GM23338 (cell line): ENCODE measurements around the gene ZNF516. TPM values are rescaled to one million over a fixed set of nuclear protein-coding genes. Genes with fewer than 3 reads are reported as not detected.

ENCODE experiments used
- ATAC-seq: fragments of 200-7000 bp; cut with Tn5 transposase; 3 replicates; pipeline ENCODE4 v1.9.1; 2020
- DNase-seq: peaks from one replicate; pipeline ENCODE4 v3.0.0-alpha.2; 2015; ENCODE audit warnings: low spot score
- H2AFZ ChIP-seq: fragments of 200-600 bp; sonication (generic); 2 replicates; pipeline ENCODE4 v1.8.0; 2016; ENCODE audit warnings: antibody characterized with exemption, mild to moderate bottlenecking, moderate library complexity
- H3F3A ChIP-seq: fragments of 200-600 bp; sonication (generic); replicated peaks from 2 replicates; pipeline ENCODE4 v1.8.0; 2017; ENCODE audit warnings: antibody characterized with exemption, mixed run types, low read depth
- H3K27ac ChIP-seq: fragments of 200-600 bp; sonication (generic); 2 replicates; pipeline ENCODE4 v1.6.1; 2016; ENCODE audit warnings: low read depth
- H3K27me3 ChIP-seq: fragments of 200-600 bp; sonication (generic); 2 replicates; pipeline ENCODE4 v1.8.0; 2016; ENCODE audit warnings: mild to moderate bottlenecking, mixed run types, moderate library complexity; ENCODE audit not compliant: insufficient read depth
- H3K36me3 ChIP-seq: fragments of 200-600 bp; sonication (generic); 2 replicates; pipeline ENCODE4 v1.8.0; 2016; ENCODE audit warnings: mild to moderate bottlenecking; ENCODE audit not compliant: insufficient read depth
- H3K4me1 ChIP-seq: fragments of 200-600 bp; sonication (generic); 2 replicates; pipeline ENCODE4 v1.8.0; 2016; ENCODE audit warnings: mild to moderate bottlenecking, moderate library complexity; ENCODE audit not compliant: insufficient read depth
- H3K4me2 ChIP-seq: fragments of 200-600 bp; sonication (generic); 2 replicates; pipeline ENCODE4 v1.7.1; 2017; ENCODE audit warnings: mixed run types
- H3K4me3 ChIP-seq: fragments of 200-600 bp; sonication (generic); 2 replicates; pipeline ENCODE4 v1.6.1; 2016; ENCODE audit warnings: mixed run types
- H3K79me2 ChIP-seq: fragments of 200-600 bp; sonication (generic); replicated peaks from 2 replicates; pipeline ENCODE4 v1.8.0; 2017; ENCODE audit warnings: mild to moderate bottlenecking; ENCODE audit not compliant: insufficient read depth
- H3K9me2 ChIP-seq: fragments of 200-600 bp; sonication (generic); 2 replicates; pipeline ENCODE4 v1.8.0; 2017; ENCODE audit not compliant: insufficient read depth
- H4K20me1 ChIP-seq: fragments of 200-600 bp; sonication (generic); replicated peaks from 2 replicates; pipeline ENCODE4 v1.8.0; 2017; ENCODE audit warnings: mild to moderate bottlenecking; ENCODE audit not compliant: insufficient read depth
- H3K27ac Mint-ChIP-seq: 2 replicates; pipeline ENCODE4 v1.8.0; 2020; ENCODE audit warnings: inconsistent platforms, mild to moderate bottlenecking, moderate library complexity, mixed read lengths
- H3K27me3 Mint-ChIP-seq: 3 replicates; pipeline ENCODE4 v1.8.0; 2022; ENCODE audit warnings: low read depth, mild to moderate bottlenecking, moderate library complexity, mixed read lengths, inconsistent platforms; ENCODE audit not compliant: insufficient read depth, poor library complexity
- H3K36me3 Mint-ChIP-seq: 3 replicates; pipeline ENCODE4 v1.8.0; 2021; ENCODE audit warnings: low read depth, mild to moderate bottlenecking, inconsistent platforms, moderate library complexity, mixed read lengths
- H3K4me1 Mint-ChIP-seq: 3 replicates; pipeline ENCODE4 v1.8.0; 2020; ENCODE audit warnings: mild to moderate bottlenecking, inconsistent platforms, mixed read lengths
- H3K4me3 Mint-ChIP-seq: 3 replicates; pipeline ENCODE4 v1.8.0; 2021; ENCODE audit warnings: moderate library complexity, mild to moderate bottlenecking, inconsistent platforms, mixed read lengths
- H3K9me3 Mint-ChIP-seq: 3 replicates; pipeline ENCODE4 v1.8.0; 2020; ENCODE audit warnings: moderate library complexity, mild to moderate bottlenecking, inconsistent platforms, mixed read lengths
- CREB1 ChIP-seq: fragments of 250-450 bp; sonication (Bioruptor Pico); IDR thresholded peaks from 2 replicates; pipeline ENCODE4 v1.5.0; 2020; ENCODE audit warnings: low read depth, mild to moderate bottlenecking, moderate library complexity
- CTCF ChIP-seq, 2 experiments: fragments of 200-600 bp in 1 of 2; sonication (generic) in 1 of 2; conservative IDR thresholded peaks; 2 replicates each; pipeline versions ENCODE4 v1.5.1 to v1.6.1; 2016 to 2017; ENCODE audit warnings: antibody characterized with exemption in 2 of 2, low read depth in 2 of 2, mild to moderate bottlenecking in 2 of 2, moderate library complexity in 1 of 2
- EZH2 ChIP-seq: fragments of 200-600 bp; sonication (generic); IDR thresholded peaks from one replicate; pipeline ENCODE4 v1.8.0; 2017; ENCODE audit warnings: antibody characterized with exemption, mild to moderate bottlenecking, low read depth; ENCODE audit not compliant: unreplicated experiment
- EZH2phosphoT487 ChIP-seq: fragments of 200-600 bp; sonication (generic); IDR thresholded peaks from one replicate; pipeline ENCODE4 v1.8.1; 2018; ENCODE audit warnings: antibody characterized with exemption; ENCODE audit not compliant: unreplicated experiment
- JUNB ChIP-seq: IDR thresholded peaks from one replicate; pipeline ENCODE4 v1.6.1; 2016; ENCODE audit warnings: antibody characterized with exemption; ENCODE audit not compliant: unreplicated experiment
- NANOG ChIP-seq: IDR thresholded peaks from 2 replicates; pipeline ENCODE4 v1.6.1; 2016; ENCODE audit warnings: antibody characterized with exemption, borderline replicate concordance
- STAT1 ChIP-seq: IDR thresholded peaks from one replicate; pipeline ENCODE4 v1.6.1; 2016; ENCODE audit warnings: antibody characterized with exemption; ENCODE audit not compliant: unreplicated experiment
- ZNF114 ChIP-seq: fragments of 250-450 bp; sonication (Bioruptor Pico); IDR thresholded peaks from 2 replicates; pipeline ENCODE4 v1.5.0; 2020; ENCODE audit warnings: mild to moderate bottlenecking, moderate library complexity
- ZNF331 ChIP-seq: fragments of 250-450 bp; sonication (Bioruptor Pico); IDR thresholded peaks from 2 replicates; pipeline ENCODE4 v1.5.0; 2020; ENCODE audit warnings: low read depth, mild to moderate bottlenecking, moderate library complexity
- polyA plus RNA-seq: library from polyadenylated mRNA; unstranded; fragments of >200 nt; fragmentation: Nextera tagmentation; extraction: Ambion mirVana; gene quantifications from 2 replicates; pipeline ENCODE4 v1.2.1, GENCODE V29; 2016
- total RNA-seq: library from RNA; depleted of rRNA; stranded (reverse); fragments of >200 nt; shearing (Covaris generic); gene quantifications from 2 replicates; pipeline ENCODE4 v1.2.3, GENCODE V29; 2014
- TF ChIP-seq, protein P1 (sequence below): IDR thresholded peaks from 2 replicates; pipeline ENCODE4 v1.6.1; 2016; ENCODE audit warnings: antibody characterized with exemption

Gene ZNF516
- total and polyA plus RNA-seq, 2 experiments from 2014 or later: 11.9 to 24.2 TPM

DNA sequence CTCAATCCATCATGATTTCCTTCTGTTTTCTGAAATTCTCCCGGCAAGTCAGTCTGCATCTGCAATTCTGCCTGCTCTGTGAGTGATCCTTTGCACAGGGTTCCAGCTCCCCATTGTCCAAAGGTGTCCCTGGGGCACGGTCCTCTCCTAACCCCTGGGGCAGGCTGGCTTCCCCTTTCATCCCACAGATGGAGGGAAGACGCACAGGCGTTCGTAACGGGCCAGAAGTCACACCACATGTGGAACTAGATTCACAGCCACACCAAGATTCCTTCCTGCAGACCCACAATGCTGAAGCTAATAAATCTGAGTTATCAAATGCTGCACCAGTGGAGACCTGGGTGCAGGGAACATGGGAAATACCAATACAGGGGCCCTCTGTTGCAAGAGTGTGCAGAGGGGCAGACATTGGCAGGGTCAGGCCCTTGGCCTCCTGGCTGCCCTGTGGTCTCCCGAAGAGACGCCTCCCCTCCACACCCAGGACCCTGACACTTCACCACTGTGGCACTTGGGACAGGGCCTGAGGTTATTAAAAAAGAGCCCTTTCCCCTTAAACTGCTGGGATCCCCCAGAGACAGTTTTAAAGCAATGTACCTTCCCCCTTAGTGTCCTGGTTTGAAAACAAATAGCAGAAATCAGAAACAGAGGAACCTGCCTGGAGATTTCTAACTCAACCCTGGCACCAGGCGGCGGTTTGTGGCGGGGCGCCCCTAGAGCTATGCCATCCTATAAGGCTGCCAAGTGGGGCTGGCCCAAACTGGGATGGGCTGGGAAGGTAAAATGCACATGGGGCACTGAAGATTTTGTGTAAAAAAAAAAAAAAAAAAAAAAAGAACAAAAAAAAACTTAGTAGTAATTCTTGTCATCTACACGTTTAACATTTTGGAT lies 15.4 kb downstream of the ZNF516 start:
- Mint-ChIP-seq H3K27ac (no peak overlapping the region), H3K4me3 (no peak overlapping the region), H3K27me3 (peaks cover 8% of the 10 kb centered on the region), H3K9me3 (no peaks in the 10 kb centered on the region), H3K36me3 (no peaks in the 10 kb centered on the region), H3K4me1 (peaks cover 48% of the 10 kb centered on the region)
- Histone ChIP-seq H3K4me2 (no peak overlapping the region), H3K4me3 (no peak overlapping the region), H3K27me3 (no peaks in the 10 kb centered on the region), H3K36me3 (no peaks in the 10 kb centered on the region), H3K4me1 (peaks cover 10% of the 10 kb centered on the region), H3K9me2 (no peaks in the 10 kb centered on the region), H4K20me1 (no peaks in the 10 kb centered on the region), H3K79me2 (peaks cover 37% of the 10 kb centered on the region), H3F3A (no peaks in the 10 kb centered on the region), H2AFZ (no peak overlapping the region), H3K27ac (no peak overlapping the region)
- DNase-seq (no peak), ATAC-seq (no peak)
- no peak for TF ChIP-seq EZH2phosphoT487
- no peak for TF ChIP-seq NANOG
- TF ChIP-seq ZNF331 (CRISPR knock-in tag): no peak
- no peak for TF ChIP-seq ZNF114

DNA sequence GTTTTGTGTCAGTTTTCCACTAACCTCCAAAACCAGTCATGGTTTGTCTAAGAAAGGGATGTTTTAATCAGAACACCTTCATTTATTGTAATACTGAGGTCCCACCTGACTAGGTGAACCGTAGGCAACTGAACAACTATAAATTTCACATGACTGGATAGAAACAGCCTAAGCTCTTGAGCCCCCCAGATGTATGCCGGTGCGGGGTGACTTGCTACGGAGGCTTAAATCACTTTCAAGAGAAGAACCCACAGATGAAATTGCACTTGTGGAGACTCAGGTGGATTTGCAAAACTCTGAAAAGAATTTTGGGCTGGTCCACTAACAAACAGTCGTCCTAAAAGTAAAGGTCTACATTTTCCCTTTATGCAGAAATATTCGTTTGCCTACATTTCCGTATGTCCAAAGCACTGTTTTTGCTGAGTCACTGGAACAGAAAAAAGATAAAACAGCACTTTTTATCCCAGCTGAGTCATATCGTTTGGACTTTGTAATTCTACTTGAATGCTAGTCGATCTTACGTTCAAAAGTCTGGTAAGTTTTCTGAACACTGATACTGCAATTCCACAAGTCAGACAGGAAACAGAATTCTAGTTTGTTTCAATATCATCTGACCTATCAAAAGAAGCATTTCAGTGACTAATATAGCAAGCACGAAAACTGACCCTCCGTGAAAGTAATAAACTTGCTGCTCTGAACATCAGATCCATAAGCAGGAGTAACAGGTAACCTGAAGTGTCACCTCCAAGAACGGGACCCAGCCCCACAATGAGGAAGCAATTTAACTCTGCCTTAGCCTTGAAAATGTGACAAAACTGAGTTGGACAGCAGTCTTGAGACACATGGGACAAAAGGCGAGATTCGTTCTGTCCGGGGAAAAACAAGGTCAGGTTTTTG lies 18.1 kb downstream of the ZNF516 start:
- Histone ChIP-seq H3K4me2 (no peak overlapping the region), H3K36me3 (no peaks in the 10 kb centered on the region), H3K79me2 (peaks cover 36% of the 10 kb centered on the region), H3K4me1 (peaks cover 6% of the 10 kb centered on the region), H3K27me3 (no peaks in the 10 kb centered on the region), H4K20me1 (no peaks in the 10 kb centered on the region), H3K27ac (no peak overlapping the region), H3K9me2 (no peaks in the 10 kb centered on the region), H2AFZ (no peak overlapping the region), H3F3A (no peaks in the 10 kb centered on the region), H3K4me3 (no peak overlapping the region)
- H3K9me3 Mint-ChIP-seq: no peaks in the 10 kb centered on the region
- no peaks in the 10 kb centered on the region for H3K36me3 Mint-ChIP-seq
- H3K4me3 Mint-ChIP-seq: no peak overlapping the region
- H3K27me3 Mint-ChIP-seq: peaks cover 6% of the 10 kb centered on the region
- H3K27ac Mint-ChIP-seq: peak overlapping the region; percentile 87
- no peak for ATAC-seq
- no peak for DNase-seq
- H3K4me1 Mint-ChIP-seq: peaks cover 24% of the 10 kb centered on the region
- TF ChIP-seq ZNF114: no peak
- no peak for TF ChIP-seq CREB1 (CRISPR knock-in tag)
- TF ChIP-seq EZH2: no peak
- no peak for TF ChIP-seq CTCF (conservative IDR thresholded peaks at IDR 0.05; ENCODE audit: low read depth in 2 of 2)
- no peak for TF ChIP-seq NANOG
- TF ChIP-seq, protein P1, sequence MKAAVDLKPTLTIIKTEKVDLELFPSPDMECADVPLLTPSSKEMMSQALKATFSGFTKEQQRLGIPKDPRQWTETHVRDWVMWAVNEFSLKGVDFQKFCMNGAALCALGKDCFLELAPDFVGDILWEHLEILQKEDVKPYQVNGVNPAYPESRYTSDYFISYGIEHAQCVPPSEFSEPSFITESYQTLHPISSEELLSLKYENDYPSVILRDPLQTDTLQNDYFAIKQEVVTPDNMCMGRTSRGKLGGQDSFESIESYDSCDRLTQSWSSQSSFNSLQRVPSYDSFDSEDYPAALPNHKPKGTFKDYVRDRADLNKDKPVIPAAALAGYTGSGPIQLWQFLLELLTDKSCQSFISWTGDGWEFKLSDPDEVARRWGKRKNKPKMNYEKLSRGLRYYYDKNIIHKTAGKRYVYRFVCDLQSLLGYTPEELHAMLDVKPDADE: no peak
- TF ChIP-seq JUNB: no peak
- TF ChIP-seq STAT1: no peak
